ENCODE results near the gene FBXO9.
"Not testable (repeated sequence)": the region's sequence is repeated elsewhere in the genome, so short reads cannot be mapped to it uniquely, and the experiment has no call there.

The FBXO9 gene

GRCh38 chr6:53048431-53049195, 16.6 kb upstream of the FBXO9 start:
- DNase-seq: no peak

- DNase-seq: no peak
Observed at GRCh38 chr6:53049415-53049814, 15.8 kb upstream of the FBXO9 start.

DNA sequence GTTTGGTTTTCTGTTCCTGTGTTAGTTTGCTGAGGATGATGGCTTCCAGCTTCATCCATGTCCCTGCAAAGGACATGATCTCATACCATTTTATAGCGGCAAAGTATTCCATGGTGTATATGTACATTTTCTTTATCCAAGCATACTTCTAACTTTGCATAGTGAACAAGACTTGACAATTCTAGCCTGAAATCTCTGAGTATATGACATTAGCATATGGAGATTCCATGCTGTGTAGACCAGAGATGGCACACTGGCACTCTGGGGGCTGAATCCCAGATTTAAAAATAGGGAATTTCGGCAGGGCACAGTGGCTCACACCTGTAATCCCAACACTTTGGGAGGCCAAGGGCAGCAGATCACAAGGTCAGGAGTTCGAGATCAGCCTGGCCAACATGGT, 13.1 kb upstream of the FBXO9 start:
- DNase-seq: not testable (repeated sequence)

DNA sequence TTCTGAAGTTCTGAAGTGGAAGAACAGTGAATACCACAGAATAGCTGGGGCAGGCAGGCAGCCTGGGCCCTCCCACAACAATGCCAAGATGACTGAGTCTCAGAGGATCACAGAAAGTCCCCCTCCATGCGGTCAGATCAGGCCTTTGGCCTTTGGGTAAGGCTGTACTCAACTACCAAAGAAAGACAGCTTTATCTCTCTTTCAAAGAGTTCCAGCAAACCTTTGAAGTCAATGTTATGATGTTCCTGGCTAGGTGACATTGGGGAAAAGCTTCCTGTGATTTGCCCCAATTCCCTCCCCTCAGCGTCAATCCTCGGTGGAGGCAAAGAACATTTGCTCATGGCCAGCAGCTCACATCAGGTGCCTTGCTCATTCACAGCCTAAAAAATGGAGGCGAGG, 10.7 kb upstream of the FBXO9 start:
- DNase-seq: no peak

GRCh38 chr6:53055873-53056272, 9.3 kb upstream of the FBXO9 start:
- no peak for DNase-seq

- no peak for DNase-seq
Observed at GRCh38 chr6:53056273-53056672, 8.9 kb upstream of the FBXO9 start.

DNA sequence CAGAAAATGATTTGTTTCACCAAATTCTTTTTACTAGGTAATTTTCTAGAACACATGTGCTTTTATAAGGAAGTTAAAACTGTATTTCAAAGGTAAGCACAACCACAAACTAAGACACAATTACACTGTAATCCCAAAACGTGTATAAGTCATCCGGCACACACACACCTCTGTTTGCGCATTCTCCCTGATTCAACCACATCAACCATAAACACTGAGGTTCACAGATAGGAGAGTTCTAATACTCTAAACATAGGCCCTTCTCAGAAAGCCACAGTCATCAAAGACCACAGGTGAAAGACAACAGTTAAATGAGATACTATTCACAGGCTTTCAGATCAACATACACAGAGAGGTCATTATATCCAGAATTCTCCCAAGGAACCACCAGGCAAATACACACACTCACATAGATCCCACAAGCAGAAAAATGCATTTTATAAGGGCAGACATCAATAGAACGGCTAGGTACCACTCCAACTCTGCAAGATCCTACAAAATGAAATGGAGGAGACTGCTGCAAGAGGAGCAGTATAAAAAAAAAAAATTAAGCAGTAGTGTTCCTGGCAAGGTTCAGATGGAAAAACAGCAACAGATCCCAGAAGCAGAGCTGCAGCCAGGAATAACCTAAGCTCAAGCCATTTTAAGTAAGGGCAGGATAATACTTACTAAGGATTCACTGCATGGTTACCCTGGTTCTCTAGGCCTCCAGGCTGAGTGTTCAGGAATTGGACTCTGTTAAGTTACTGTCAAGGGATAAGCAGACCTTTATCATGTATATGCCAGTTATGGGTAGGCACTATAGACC, 6.6 kb upstream of the FBXO9 start:
- no peak for DNase-seq

DNA sequence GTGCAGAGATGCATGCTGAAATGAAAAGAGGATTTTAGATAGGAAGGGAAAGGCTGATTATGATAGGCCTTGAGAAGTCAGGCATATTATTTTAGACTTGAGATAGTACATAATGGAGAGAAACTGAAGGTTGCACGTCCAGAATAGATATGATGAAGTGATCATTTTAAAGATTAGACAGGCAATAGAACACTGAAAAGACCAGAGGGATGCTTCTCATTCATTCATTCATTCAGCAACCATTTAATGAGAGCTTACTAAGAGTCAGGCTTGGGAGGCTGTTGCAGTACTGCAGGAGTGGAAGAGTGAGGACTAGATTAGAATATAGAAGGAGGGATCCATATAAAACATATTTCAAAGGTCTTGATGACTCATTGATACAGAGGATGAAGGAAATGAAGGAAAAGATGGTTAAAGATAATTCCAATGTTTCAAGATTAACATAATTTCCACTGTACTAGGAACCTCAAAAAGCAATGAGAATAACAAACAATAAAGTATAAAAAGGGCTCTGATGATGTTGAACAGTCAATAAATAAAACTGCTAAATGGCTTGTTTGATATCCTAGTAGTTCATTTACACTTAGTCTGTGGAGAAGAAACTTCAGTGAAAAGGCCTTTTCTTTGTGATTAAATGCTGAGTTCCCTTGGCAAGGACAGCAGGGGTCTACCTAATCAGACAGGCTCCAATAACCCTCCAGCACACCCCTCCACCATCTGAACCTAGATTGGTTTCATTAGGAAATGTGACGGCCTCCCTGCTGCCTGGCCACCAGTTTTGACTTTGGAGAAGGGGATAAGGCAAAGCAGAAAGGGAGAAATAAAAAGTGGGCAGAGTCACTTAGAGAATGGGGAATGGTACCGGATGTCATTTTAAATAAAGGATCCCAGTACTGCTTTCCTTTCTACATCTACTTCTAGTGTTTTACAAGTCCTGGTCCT, 5.3 kb upstream of the FBXO9 start:
- no peak for DNase-seq

DNA sequence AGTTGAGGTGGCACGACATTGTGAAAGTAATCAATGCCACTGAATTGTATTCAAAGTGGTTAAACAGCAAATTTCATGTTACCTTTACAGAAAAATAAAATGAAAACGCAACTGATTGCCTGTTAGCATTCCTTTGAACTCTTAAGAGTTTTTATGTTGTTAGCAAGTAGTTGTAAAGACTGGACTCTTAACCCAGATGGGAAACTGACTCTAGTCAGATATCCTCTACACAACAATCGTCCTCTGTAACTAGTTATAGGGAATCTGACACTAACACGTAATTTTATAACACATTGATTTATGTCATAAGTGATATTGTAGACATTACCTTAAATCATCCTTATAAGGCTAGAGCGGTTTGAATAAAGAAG, 3.0 kb upstream of the FBXO9 start:
- no peak for DNase-seq

DNA sequence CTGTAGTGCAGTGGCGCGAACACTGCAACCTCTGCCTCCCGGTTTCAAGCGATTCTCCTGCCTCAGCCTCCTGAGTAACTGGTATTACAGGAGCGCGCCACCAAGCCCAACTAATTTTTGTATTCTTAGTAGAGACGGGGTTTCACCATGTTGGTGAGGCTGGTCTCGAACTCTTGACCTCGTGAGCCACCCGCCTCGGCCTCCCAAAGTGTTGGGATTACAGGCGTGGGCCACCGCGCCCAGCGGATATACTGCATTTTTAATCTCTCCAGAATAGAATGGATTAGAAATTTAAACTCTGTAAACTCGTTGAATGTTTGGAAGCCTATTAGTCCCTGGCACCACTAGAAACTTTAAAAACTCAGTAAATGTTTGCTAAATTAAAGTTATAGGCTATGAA, 949 bp upstream of the FBXO9 start:
- not testable (repeated sequence) for DNase-seq

- DNase-seq: peak; percentile 93
Observed at GRCh38 chr6:53064726-53065265, 408 bp upstream of the FBXO9 start.

DNA sequence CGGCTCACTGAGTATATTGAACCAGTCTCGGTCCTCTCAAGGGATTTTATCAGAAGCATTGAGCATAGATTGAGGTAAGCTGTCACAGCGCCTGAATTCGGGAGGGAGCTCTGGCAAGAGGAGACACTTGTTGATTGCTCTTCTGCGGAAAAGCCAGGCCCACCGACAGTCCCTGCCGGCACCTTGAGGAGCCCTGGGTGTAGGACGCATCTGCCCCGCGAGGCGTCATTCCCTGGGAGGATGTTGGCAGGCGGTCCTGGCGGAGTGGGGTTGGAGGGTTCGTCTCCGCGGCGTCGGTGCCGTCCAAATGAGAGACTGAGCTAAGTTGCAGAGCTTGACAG, 843 bp downstream of the FBXO9 start:
- DNase-seq: no peak

GRCh38 chr6:53066874-53067706, 1.9 kb downstream of the FBXO9 start:
- no peak for DNase-seq

DNA sequence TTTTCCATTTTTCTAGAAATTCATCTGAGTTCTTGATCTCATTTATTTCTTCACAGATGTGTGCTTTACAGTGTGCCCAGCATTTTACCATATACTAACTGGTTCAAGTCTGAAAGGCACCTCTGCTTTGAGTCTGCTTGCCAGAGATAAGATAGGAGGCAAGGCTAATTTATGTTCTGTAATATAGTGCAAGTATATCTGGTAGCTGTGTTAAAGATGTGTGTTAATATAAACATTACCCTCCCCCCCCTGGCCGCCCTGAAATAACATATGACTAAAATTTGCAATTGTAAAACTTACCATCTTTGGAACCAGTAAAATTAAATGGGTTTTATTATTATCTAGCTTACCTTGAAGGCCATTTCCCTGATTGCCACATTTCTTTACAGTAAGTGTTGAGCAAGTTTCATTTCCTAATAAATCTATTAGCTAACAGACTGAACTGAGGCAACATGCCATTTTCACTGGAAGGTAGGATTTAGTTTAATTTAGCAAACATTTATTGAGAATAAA, 2.7 kb downstream of the FBXO9 start:
- no peak for DNase-seq

GRCh38 chr6:53069427-53069826, 4.2 kb downstream of the FBXO9 start:
- DNase-seq: no peak

DNA sequence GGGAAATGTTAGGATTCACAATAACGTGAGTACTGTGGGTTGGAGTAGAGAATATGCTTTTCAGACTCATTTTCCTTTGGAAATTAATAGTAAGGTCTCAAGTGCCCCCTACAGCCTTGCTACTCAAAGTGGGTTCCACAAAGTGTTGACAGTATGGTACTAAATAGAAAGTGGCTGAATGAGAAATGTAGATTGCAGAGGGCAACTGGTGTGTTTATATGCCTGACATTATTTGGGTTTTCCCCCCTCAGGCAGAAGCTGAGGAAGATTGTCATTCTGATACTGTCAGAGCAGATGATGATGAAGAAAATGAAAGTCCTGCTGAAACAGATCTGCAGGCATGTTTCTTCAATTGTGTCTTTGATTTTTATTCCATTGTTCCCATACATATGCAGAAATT, 5.6 kb downstream of the FBXO9 start:
- DNase-seq: no peak

- no peak for DNase-seq
Observed at GRCh38 chr6:53074347-53074746, 9.1 kb downstream of the FBXO9 start.

DNA sequence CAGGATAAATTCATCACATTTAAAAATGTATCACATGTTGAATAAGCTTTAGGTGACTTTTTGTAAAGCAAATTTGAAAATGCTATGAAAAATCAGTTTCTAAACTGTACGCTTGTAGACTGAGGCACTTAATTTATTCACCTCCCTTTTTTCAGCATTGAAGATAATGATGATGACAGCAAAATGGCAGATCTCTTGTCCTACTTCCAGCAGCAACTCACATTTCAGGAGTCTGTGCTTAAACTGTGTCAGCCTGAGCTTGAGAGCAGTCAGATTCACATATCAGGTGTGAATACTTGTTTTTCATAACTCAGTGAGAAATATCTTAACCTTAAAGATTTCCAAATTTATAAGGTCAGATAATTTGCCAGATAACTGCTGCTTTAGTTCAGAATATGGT, 15.6 kb downstream of the FBXO9 start:
- DNase-seq: no peak

GRCh38 chr6:53086302-53086701, 21.1 kb downstream of the FBXO9 start:
- no peak for DNase-seq

DNA sequence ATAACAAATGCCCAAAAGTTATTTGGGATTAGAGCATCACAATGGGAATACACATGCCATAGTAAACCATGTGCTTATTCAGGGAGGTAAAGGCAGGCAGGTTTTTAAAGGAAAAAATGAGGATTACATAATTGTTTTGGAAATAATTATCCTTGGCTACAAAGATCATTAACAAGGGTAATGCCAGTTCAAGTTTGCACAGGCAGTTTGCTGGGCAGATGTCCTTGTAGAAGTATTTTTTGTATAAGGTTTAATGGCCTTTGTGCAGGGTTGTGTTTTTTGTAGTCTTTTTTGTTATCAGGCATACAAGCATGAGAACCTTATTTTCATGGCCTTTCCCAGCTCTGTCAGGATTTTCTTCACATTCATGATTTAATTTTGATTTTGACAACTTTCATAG, 24.7 kb downstream of the FBXO9 start:
- no peak for DNase-seq

DNA sequence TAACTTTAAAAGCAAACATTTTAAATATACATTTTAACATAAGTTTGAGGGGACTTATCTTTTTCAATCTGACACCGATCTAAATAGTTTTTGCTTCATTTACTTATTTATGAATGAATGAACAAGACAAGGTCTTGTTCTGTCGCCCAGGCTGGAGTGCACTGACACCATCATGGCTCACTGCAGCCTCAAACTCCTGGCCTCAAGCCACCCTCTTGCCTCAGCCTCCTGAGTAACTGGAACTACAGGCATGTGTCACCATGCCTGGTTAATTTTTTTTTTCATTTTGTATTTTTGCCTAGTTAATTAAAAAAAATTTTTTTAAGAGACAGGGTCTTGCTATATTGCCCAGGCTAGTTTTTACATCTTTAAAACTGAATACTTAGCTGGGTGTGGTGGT, 25.4 kb downstream of the FBXO9 start:
- DNase-seq: no peak

- no peak for DNase-seq
Observed at GRCh38 chr6:53095270-53095669, 30.1 kb downstream of the FBXO9 start.
